Keratinocyte (primary cell): ENCODE measurements around the gene AGRN. TPM values are rescaled to one million over a fixed set of nuclear protein-coding genes. Genes with fewer than 3 reads are reported as not detected.
"Not testable (repeated sequence)": the region's sequence is repeated elsewhere in the genome, so short reads cannot be mapped to it uniquely, and the experiment has no call there.

Source experiments
- DNase-seq: peaks from one replicate; pipeline ENCODE4 v3.0.0-alpha.2; 2011; ENCODE audit warnings: low read depth, missing footprints, low spot score
- FAIRE-seq: peaks from 2 replicates; lab custom pipeline; 2011; peaks lifted over from hg19 to GRCh38; lab: Jason Lieb, UNC
- H2AFZ ChIP-seq: 2 replicates; pipeline ENCODE4 v1.6.0; 2012; ENCODE audit warnings: low read length, control low read depth, inconsistent platforms; ENCODE audit not compliant: control insufficient read depth
- H3K27ac ChIP-seq: 2 replicates; pipeline ENCODE4 v1.5.1; 2011; ENCODE audit warnings: low read length; ENCODE audit not compliant: control insufficient read depth, insufficient read depth
- H3K27me3 ChIP-seq: 3 replicates; pipeline ENCODE4 v1.6.0; 2011; ENCODE audit warnings: low read length; ENCODE audit not compliant: control insufficient read depth, insufficient read depth; ENCODE audit errors: extremely low read depth
- H3K36me3 ChIP-seq, 2 experiments: 2 replicates in 1 of 2; 3 replicates in 1 of 2; pipeline ENCODE4 v1.5.1; 2011; ENCODE audit warnings: low read length in 2 of 2, mild to moderate bottlenecking in 1 of 2; ENCODE audit not compliant: control insufficient read depth in 2 of 2, insufficient read depth in 2 of 2; ENCODE audit errors: extremely low read depth in 1 of 2
- H3K4me1 ChIP-seq: 3 replicates; pipeline ENCODE4 v1.5.1; 2011; ENCODE audit warnings: low read length; ENCODE audit not compliant: control insufficient read depth, insufficient read depth; ENCODE audit errors: extremely low read depth
- H3K4me2 ChIP-seq: 3 replicates; pipeline ENCODE4 v1.6.0; 2011; ENCODE audit warnings: low read depth, low read length; ENCODE audit not compliant: control insufficient read depth, insufficient read depth; ENCODE audit errors: extremely low read depth
- H3K4me3 ChIP-seq, 3 experiments: fragments of 200-600 bp in 1 of 3; sonication (generic) in 1 of 3; 2 replicates in 2 of 3; 3 replicates in 1 of 3; pipeline ENCODE4 v1.5.1; 2011 to 2016; ENCODE audit warnings: low read length in 3 of 3, mild to moderate bottlenecking in 3 of 3, control low read depth in 2 of 3, inconsistent platforms in 1 of 3, low read depth in 1 of 3, mixed read lengths in 1 of 3, mixed run types in 1 of 3, moderate library complexity in 1 of 3; ENCODE audit not compliant: control insufficient read depth in 2 of 3, insufficient read depth in 2 of 3; ENCODE audit errors: extremely low read depth in 1 of 3
- H3K79me2 ChIP-seq: 2 replicates; pipeline ENCODE4 v1.6.0; 2012; ENCODE audit warnings: low read length; ENCODE audit not compliant: control insufficient read depth, insufficient read depth
- H3K9ac ChIP-seq: 3 replicates; pipeline ENCODE4 v1.6.0; 2011; ENCODE audit warnings: low read length; ENCODE audit not compliant: control insufficient read depth, insufficient read depth; ENCODE audit errors: extremely low read depth
- H3K9me1 ChIP-seq: 3 replicates; pipeline ENCODE4 v1.6.0; 2011; ENCODE audit warnings: low read length; ENCODE audit not compliant: control insufficient read depth, insufficient read depth; ENCODE audit errors: extremely low read depth
- H3K9me3 ChIP-seq: 2 replicates; pipeline ENCODE4 v1.5.1; 2012; ENCODE audit warnings: low read depth, low read length; ENCODE audit not compliant: control insufficient read depth
- H4K20me1 ChIP-seq: 3 replicates; pipeline ENCODE4 v1.6.0; 2011; ENCODE audit warnings: low read length; ENCODE audit not compliant: control insufficient read depth, insufficient read depth; ENCODE audit errors: extremely low read depth
- EZH2 ChIP-seq: IDR thresholded peaks from one replicate; pipeline ENCODE4 v1.6.1; 2012; ENCODE audit warnings: inconsistent platforms, mild to moderate bottlenecking, low read length, moderate library complexity
- dilution Hi-C: fragments of 300-500 bp; cut with MboI; formaldehyde crosslinking; loops from one replicate; pipeline ENCODE4 v1.7.0; 2020; ENCODE audit warnings: low sequenced_read_pairs; ENCODE audit not compliant: extremely low pct_ligation_motif_present
- polyA plus RNA-seq, 5 experiments: library from polyadenylated mRNA; depleted of rRNA in 3 of 5; stranded (reverse) in 3 of 5; stranded (forward) in 1 of 5; unstranded in 1 of 5; fragments of >200 nt; gene quantifications; 1 replicate in 1 of 5; 2 replicates in 3 of 5; 3 replicates in 1 of 5; pipeline versions ENCODE4 v1.2.1 to v1.2.3, GENCODE V29; 2011 to 2012; ENCODE audit warnings: missing spikeins in 2 of 5, low read depth in 1 of 5, low replicate concordance in 1 of 5
- TF ChIP-seq, protein P1 (sequence below), 3 experiments: IDR thresholded peaks in 1 of 3; conservative IDR thresholded peaks in 1 of 3; optimal IDR thresholded peaks in 1 of 3; 2 replicates in 2 of 3; 3 replicates in 1 of 3; pipeline versions ENCODE3 to v1.5.1; 2011; ENCODE audit warnings: low read length in 3 of 3, mild to moderate bottlenecking in 3 of 3, moderate library complexity in 2 of 3, control low read depth in 1 of 3, inconsistent platforms in 1 of 3; ENCODE audit not compliant: insufficient read depth in 2 of 3; ENCODE audit errors: extremely low read depth in 1 of 3

Gene AGRN
- polyA plus RNA-seq, 1 donor (not counting 4 experiments of a cell fraction or from before 2014, with no cell fraction given) = 72.4 TPM

DNA sequence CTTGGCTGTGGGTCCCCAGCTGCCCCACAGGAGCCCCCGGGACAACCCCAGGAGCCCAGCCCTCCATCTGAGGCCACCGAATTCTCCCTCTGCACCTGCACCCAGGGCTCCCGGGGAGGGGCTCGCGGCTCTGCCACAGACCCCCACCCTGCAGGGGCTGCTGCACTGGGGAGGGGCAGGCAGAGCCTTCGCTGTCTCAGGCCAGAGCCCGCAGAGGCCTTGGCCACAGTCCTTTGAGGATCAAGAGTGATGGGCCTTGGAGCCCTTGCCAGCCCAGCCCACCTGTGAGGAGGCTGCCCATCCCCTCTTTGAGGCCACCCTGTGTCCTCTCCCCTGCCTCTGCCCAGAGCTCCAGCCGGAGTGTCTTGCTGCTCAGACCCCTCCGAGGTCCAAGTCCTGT is 44.6 kb upstream of the AGRN start:
- H3K4me3 ChIP-seq = no peak overlapping the region

DNA sequence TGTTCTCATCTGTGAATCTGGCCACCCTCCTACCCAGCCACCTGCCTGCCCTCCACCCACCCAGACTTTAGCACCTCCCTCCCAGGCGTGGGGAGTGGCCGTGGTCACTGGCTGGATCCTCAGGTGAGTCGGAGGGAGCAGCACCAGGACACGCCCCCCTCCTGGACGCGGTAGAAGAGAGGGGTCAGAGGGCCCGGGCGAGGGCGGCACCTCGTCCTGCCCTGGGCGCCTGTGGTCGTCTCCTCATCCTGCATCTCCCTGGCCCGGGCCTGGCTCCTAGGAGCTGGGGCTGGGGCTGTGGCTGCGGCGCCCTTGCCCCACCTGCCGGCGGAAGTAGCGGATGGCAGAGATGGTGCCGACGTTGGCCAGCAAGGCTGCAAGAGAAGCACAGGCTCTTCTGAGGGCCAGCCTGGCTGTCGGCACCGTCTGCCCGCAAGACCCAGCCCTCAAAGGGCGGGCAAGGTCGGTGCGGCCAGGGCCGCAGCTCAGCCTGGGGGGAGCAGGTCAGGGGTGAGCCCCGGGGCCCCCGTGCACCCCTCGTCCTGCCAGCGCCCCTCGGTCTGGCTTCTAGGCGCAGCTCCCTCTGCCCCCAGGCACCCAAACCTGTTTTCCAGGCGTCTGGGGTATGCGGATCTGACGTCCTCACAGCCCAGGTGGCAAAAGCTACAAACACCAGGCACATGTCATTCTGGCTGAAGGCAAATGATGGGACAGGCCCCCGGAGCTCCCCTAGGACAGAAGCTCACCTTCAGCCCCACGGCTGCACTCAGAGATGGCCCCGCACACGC is 43.8 kb upstream of the AGRN start:
- Histone ChIP-seq H4K20me1 (no peaks in the 10 kb centered on the region), H3K4me3 (peak overlapping the region in 1 of 3 experiments; percentile 51), H3K36me3 (peaks cover 0 to 1% of the 10 kb centered on the region in 2 experiments), H3K4me2 (peak overlapping the region; percentile 69), H3K9ac (no peak overlapping the region), H3K9me3 (no peaks in the 10 kb centered on the region), H3K27me3 (peaks cover 18% of the 10 kb centered on the region), H3K9me1 (no peaks in the 10 kb centered on the region), H3K79me2 (no peaks in the 10 kb centered on the region), H3K4me1 (peaks cover 4% of the 10 kb centered on the region), H2AFZ (no peak overlapping the region), H3K27ac (no peak overlapping the region)
- DNase-seq = no peak
- dilution Hi-C loops = no loop called here
- no peak for FAIRE-seq
- TF ChIP-seq EZH2 = no peak
- TF ChIP-seq, protein P1, sequence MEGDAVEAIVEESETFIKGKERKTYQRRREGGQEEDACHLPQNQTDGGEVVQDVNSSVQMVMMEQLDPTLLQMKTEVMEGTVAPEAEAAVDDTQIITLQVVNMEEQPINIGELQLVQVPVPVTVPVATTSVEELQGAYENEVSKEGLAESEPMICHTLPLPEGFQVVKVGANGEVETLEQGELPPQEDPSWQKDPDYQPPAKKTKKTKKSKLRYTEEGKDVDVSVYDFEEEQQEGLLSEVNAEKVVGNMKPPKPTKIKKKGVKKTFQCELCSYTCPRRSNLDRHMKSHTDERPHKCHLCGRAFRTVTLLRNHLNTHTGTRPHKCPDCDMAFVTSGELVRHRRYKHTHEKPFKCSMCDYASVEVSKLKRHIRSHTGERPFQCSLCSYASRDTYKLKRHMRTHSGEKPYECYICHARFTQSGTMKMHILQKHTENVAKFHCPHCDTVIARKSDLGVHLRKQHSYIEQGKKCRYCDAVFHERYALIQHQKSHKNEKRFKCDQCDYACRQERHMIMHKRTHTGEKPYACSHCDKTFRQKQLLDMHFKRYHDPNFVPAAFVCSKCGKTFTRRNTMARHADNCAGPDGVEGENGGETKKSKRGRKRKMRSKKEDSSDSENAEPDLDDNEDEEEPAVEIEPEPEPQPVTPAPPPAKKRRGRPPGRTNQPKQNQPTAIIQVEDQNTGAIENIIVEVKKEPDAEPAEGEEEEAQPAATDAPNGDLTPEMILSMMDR (optimal IDR thresholded peaks at IDR 0.05 in 1 of 3, IDR thresholded peaks at IDR 0.05 in 1 of 3, conservative IDR thresholded peaks at IDR 0.05 in 1 of 3; ENCODE audit: extremely low read depth in 1 of 3, insufficient read depth in 2 of 3, low read length in 3 of 3) = peak; percentile 45 to 83 (median 78)

More for the DNA sequence above, 44.6 kb upstream of the AGRN start:
- Histone ChIP-seq H3K79me2 (no peaks in the 10 kb centered on the region), H3K27me3 (peaks cover 10% of the 10 kb centered on the region), H3K4me1 (peaks cover 4% of the 10 kb centered on the region), H4K20me1 (no peaks in the 10 kb centered on the region), H3K27ac (no peak overlapping the region), H3K9me1 (no peaks in the 10 kb centered on the region), H3K9ac (no peak overlapping the region), H3K9me3 (no peaks in the 10 kb centered on the region), H3K4me2 (no peak overlapping the region), H3K36me3 (peaks cover 0 to 3% of the 10 kb centered on the region in 2 experiments), H2AFZ (no peak overlapping the region)
- no peak for TF ChIP-seq EZH2
- TF ChIP-seq, protein P1 (optimal IDR thresholded peaks at IDR 0.05 in 1 of 3, IDR thresholded peaks at IDR 0.05 in 1 of 3, conservative IDR thresholded peaks at IDR 0.05 in 1 of 3; ENCODE audit: extremely low read depth in 1 of 3, insufficient read depth in 2 of 3, low read length in 3 of 3) = no peak
- dilution Hi-C loops = no loop called here
- FAIRE-seq (no peak), DNase-seq (no peak)

DNA sequence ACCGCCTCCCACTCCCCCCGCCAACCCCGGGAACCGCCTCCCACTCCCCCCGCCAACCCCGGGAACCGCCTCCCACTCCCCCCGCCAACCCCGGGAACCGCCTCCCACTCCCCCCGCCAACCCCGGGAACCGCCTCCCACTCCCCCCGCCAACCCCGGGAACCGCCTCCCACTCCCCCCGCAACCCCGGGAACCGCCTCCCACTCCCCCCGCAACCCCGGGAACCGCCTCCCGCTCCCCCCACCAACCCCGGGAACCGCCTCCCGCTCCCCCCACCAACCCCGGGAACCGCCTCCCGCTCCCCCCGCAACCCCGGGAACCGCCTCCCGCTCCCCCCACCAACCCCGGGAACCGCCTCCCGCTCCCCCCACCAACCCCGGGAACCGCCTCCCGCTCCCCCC is 43.1 kb upstream of the AGRN start:
- H3K9me1 ChIP-seq, H2AFZ ChIP-seq, FAIRE-seq, H3K4me3 ChIP-seq, H3K9ac ChIP-seq, H3K36me3 ChIP-seq, H3K79me2 ChIP-seq, H3K9me3 ChIP-seq, DNase-seq, H3K27ac ChIP-seq, H3K4me2 ChIP-seq, H4K20me1 ChIP-seq, dilution Hi-C loops, H3K4me1 ChIP-seq: not testable (repeated sequence)
- peaks cover 25% of the 10 kb centered on the region for H3K27me3 ChIP-seq
